ENCODE data around the gene AKT3. TPM values are rescaled to one million over a fixed set of nuclear protein-coding genes. Genes with fewer than 3 reads are reported as not detected.

Gene AKT3
- total and polyA plus RNA-seq, 2 of the 8 experiments (the other 6 are each of a cell fraction or from before 2014, with no cell fraction given): 6.0 to 36.4 TPM

- no peak for TF ChIP-seq MAFK (IDR thresholded peaks at IDR 0.05; ENCODE audit: low read depth, low read length)
- no peak for TF ChIP-seq TBP (IDR thresholded peaks at IDR 0.05; ENCODE audit: low read depth, low read length)
- TF ChIP-seq TCF12 (IDR thresholded peaks at IDR 0.05; ENCODE audit: low read depth, low read length): no peak
- no peak for TF ChIP-seq BCL11A (IDR thresholded peaks at IDR 0.05; ENCODE audit: low read depth in 2 of 2, low read length in 2 of 2)
- no peak for TF ChIP-seq NANOG (IDR thresholded peaks at IDR 0.05; ENCODE audit: insufficient read depth, low read depth, low read length, poor library complexity, severe bottlenecking)
- no peak for TF ChIP-seq ATF2 (IDR thresholded peaks at IDR 0.05; ENCODE audit: low read length)
Observed at GRCh38 chr1:243526180-243526579, 323.9 kb downstream of the AKT3 start (continued).

All from H1 (cell line).